ENCODE results near the gene MKLN1. TPM values are rescaled to one million over a fixed set of nuclear protein-coding genes. Genes with fewer than 3 reads are reported as not detected.

MKLN1 gene
- total and polyA plus RNA-seq, 2 of the 13 experiments (the other 11 are each of a cell fraction or from before 2014, with no cell fraction given): 33.6 to 43.5 TPM

DNA sequence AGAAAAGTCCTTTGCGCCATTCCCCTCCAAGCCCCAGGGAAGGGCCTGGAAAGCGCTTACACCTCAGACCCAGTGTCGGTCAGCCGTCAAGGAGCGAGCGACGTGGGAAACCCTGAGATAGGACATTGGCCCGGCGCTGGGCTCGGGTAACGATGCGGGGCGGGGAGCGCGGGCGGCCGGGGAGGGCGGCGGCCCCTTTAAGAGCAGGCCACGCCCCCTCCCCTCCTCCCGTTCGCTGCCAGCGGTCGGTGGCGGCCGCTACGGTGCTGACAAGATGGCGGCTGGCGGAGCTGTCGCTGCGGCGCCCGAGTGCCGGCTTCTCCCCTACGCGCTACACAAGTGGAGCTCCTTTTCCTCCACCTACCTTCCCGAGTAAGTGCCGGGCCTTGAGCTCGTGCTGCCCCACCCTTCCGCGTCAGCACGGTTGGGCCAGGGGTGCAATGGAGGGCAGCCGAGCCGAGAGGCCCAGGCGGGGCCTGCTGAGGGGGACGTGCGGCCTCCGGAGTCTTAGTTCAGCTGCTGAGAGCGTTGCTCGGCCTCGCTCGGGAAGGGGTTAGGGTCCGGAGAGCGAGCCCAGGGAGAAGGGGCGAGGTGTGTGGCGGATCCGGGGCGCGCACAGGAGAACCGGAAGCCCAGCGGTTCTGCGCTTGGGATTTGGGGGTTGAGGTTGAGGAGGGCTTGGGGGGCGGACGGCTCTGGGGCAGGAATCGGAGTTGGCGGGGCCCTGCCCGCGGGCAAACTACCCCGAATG, at the start of gene MKLN1 (continued):
- TF ChIP-seq ZNF276 (CRISPR knock-in tag; IDR thresholded peaks at IDR 0.05; ENCODE audit: low read depth) (0 out of 2 replicates have a peak, but pooled peaks have one; percentile 49), ZNF10 (CRISPR knock-in tag; IDR thresholded peaks at IDR 0.05; ENCODE audit: borderline replicate concordance, low read depth) (no peak), SIX4 (CRISPR knock-in tag; IDR thresholded peaks at IDR 0.05) (0 out of 2 replicates have a peak, but pooled peaks have one; percentile 17), ZBTB10 (CRISPR knock-in tag; IDR thresholded peaks at IDR 0.05; ENCODE audit: borderline replicate concordance) (no peak; the same call in 1 of the 2 replicates), HBP1 (CRISPR knock-in tag; IDR thresholded peaks at IDR 0.05; ENCODE audit: low read depth) (peak; percentile 79; the same call in 1 of the 2 replicates), TCF12 (IDR thresholded peaks at IDR 0.05) (no peak), TCF12 (CRISPR knock-in tag; IDR thresholded peaks at IDR 0.05) (no peak), ZNF772 (CRISPR knock-in tag; IDR thresholded peaks at IDR 0.05) (peak; percentile 77; the same call in 1 of the 2 replicates), ZNF263 (CRISPR knock-in tag; IDR thresholded peaks at IDR 0.05) (peak; percentile 48; the same call in 1 of the 2 replicates), ATF7-NPFF (CRISPR knock-in tag; IDR thresholded peaks at IDR 0.05; ENCODE audit: low read depth) (peak; percentile 82), KAT2B (IDR thresholded peaks at IDR 0.05; ENCODE audit: borderline replicate concordance, low read depth, low read length) (no peak), HDAC2 (CRISPR knock-in tag; IDR thresholded peaks at IDR 0.05) (no peak), TFDP2 (CRISPR knock-in tag; IDR thresholded peaks at IDR 0.05) (peak; percentile 38; the same call in 1 of the 2 replicates)
- TF ChIP-seq, protein P1, sequence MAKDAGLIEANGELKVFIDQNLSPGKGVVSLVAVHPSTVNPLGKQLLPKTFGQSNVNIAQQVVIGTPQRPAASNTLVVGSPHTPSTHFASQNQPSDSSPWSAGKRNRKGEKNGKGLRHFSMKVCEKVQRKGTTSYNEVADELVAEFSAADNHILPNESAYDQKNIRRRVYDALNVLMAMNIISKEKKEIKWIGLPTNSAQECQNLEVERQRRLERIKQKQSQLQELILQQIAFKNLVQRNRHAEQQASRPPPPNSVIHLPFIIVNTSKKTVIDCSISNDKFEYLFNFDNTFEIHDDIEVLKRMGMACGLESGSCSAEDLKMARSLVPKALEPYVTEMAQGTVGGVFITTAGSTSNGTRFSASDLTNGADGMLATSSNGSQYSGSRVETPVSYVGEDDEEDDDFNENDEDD (CRISPR knock-in tag; IDR thresholded peaks at IDR 0.05; ENCODE audit: borderline replicate concordance): peak; percentile 12; the same call in 1 of the 2 replicates
- TF ChIP-seq, protein P2, sequence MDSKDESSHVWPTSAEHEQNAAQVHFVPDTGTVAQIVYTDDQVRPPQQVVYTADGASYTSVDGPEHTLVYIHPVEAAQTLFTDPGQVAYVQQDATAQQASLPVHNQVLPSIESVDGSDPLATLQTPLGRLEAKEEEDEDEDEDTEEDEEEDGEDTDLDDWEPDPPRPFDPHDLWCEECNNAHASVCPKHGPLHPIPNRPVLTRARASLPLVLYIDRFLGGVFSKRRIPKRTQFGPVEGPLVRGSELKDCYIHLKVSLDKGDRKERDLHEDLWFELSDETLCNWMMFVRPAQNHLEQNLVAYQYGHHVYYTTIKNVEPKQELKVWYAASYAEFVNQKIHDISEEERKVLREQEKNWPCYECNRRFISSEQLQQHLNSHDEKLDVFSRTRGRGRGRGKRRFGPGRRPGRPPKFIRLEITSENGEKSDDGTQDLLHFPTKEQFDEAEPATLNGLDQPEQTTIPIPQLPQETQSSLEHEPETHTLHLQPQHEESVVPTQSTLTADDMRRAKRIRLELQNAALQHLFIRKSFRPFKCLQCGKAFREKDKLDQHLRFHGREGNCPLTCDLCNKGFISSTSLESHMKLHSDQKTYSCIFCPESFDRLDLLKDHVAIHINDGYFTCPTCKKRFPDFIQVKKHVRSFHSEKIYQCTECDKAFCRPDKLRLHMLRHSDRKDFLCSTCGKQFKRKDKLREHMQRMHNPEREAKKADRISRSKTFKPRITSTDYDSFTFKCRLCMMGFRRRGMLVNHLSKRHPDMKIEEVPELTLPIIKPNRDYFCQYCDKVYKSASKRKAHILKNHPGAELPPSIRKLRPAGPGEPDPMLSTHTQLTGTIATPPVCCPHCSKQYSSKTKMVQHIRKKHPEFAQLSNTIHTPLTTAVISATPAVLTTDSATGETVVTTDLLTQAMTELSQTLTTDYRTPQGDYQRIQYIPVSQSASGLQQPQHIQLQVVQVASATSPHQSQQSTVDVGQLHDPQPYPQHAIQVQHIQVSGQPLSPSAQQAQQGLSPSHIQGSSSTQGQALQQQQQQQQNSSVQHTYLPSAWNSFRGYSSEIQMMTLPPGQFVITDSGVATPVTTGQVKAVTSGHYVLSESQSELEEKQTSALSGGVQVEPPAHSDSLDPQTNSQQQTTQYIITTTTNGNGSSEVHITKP (CRISPR knock-in tag; IDR thresholded peaks at IDR 0.05; ENCODE audit: low read depth): no peak; the same call in 1 of the 2 replicates

All from HepG2 (cell line).